Measurements from ENCODE around the gene SNTG2.
"Not testable (repeated sequence)": the region's sequence is repeated elsewhere in the genome, so short reads cannot be mapped to it uniquely, and the experiment has no call there.

Gene SNTG2

GRCh38 chr2:1208522-1208921, 257.9 kb downstream of the SNTG2 start:
- DNase-seq = no peak

DNA sequence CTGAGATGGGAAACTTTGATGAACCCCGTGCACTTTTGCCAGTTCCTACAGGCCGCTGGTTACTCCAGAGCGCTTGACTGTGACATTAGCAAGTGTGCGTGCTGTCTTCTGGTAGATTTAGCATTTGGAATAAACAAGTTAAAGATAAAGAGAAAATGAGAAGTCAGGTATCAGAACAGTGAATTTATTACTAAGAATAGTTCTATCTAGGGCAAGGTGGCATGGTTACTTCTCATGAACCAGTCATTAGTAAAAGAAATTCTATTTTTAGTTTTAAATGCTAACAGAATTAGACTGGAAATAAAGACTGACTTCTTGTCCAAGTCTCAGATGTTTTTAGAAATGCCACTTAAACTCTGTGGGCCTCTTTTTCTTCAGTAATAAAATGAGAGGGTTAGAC, 258.6 kb downstream of the SNTG2 start:
- no peak for DNase-seq

DNA sequence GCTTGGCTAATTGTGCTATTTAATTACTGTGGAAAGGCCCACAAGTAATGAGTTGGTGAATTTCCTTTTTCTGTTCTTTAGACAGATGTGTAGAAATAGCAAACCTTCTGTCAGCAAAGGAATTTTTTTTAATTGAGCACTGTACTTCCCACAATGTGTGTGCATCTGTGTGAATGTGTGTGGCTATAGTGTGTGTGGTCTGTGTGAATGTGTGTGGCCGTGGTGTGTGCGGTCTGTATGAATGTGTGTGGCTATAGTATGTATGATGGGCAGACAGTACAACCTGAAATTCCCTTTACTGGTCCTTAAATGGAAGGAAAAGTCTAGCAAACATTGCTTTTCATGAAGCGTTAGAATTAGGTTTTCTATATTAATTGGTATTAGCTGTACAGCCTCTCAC, 259.1 kb downstream of the SNTG2 start:
- DNase-seq = no peak

- no peak for DNase-seq
These were observed 259.7 kb downstream of the SNTG2 start for GRCh38 chr2:1210352-1210751.

- peak; percentile 47 for DNase-seq
These were observed 269.4 kb downstream of the SNTG2 start for GRCh38 chr2:1219901-1220573.

GRCh38 chr2:1222056-1222455, 271.4 kb downstream of the SNTG2 start:
- DNase-seq = no peak

- no peak for DNase-seq
These were observed 273.1 kb downstream of the SNTG2 start for GRCh38 chr2:1223791-1224190.

DNA sequence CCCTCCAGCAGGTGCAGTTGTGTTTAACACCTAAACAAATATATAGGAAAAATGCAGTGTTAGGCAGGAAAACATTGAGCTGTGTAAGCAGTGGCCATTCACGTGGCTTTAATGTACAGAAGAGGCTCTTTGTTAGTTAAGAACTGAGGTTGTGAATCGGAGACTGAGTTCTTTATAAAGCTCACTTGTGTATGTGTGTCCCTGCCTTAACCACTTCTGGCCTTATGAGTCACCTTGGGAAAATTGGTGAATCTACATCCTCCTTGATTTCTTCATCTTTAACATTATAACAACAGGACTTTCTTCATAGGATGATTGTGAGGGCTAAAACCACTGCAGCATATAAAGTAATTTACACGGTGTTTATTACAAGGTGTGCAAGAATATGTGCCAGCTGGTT, 274.3 kb downstream of the SNTG2 start:
- DNase-seq = no peak

DNA sequence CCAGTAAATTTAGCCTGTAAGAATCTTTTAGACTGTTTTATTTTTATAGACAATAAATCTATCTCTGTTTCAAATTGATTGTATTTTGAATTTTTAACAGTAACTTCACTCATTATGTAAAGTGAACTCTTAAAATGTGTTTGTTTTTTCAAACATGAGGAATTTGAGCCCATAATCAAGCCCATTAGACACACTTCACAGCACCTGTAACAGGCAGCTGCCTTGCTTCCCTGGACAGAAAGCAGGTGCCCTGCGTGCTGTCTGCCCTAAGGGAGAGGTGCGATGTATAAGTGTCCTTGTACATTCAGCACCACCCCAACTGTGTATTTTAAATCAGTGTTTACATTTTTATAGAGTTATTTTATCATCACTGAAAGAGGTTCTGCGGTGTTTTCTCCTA, 276.1 kb downstream of the SNTG2 start:
- no peak for DNase-seq

DNA sequence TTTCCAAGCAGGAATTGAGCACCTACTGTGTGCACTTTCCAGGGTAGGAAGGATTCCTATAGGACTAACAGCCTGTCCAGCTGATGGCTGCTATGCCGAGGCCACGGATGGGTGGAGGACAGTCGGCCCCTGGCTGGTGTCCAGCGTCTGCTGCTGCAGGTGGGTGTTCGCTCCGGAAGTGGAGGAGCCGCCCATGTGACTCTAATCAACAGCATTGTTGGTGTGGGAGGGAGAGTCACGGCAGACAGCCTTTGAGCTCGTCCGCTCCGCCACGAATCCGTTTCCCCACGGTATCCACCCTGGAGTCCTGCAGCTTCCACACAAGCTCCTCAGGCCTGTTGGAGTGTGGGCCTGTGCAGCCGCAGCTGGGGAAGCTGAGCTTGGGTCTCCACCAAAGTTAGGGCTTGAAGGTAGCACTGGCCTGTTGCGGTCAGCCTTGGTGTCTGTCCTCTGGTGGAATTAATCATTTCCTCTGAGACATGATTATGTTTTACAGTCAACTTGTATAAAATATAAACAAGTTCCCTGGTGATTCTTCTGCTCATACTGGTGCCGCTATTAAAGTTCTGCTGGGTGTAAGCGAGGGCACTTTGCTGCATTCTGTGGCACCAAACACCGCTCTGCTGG, 276.7 kb downstream of the SNTG2 start:
- no peak for DNase-seq

DNA sequence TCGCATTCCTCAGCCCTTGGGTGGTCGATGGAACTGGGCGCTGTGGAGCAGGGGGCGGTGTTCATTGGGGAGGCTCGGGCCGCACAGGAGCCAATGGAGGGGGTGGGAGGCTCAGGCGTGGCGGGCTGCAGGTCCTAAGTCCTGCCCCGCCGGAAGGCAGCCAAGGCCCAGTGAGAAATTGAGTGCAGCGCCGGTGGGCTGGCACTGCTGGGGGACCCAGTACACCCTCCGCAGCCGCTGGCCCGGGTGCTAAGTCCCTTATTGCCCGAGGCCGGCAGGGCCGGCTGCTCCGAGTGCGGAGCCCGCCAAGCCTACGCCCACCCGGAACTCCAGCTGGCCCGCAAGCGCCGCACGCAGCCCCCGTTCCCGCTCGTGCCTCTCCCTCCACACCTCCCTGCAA, 278.9 kb downstream of the SNTG2 start:
- DNase-seq = not testable (repeated sequence)

DNA sequence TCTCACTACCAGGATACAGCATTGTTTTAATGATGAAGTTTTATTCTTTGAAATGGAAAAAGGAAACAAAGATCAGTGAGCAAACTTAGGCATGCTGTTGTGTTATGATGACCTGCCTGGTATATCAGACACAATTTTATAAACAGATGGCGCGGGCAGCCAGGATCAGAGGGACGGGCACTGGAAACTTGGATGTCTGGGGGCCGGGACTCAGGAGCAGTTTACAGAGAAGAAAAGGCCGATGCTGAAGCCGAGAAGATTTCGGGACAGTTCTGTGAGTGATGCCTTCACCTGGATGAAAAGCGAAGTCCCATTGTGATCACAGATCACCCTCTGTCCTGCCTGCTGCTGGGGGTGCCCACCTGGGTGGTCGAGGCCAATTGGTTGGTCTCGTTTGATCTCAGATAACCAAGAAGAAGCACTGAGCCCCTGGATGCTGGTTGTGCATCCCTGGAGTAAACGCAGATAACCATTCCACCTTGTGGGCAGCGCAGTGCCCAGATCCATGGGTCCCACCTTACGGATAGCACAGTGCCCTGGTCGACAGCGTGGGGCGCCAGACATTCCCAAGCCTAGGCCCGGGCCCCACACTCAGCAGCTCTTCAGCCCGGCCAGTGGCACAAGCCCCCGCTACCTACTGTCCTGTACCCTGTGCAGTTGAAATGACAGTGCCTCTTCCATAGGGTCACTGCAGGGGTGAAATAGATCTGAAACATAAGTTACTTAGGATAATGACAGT, 279.7 kb downstream of the SNTG2 start:
- no peak for DNase-seq

- DNase-seq = no peak
These were observed 280.9 kb downstream of the SNTG2 start for GRCh38 chr2:1231466-1232063.

DNA sequence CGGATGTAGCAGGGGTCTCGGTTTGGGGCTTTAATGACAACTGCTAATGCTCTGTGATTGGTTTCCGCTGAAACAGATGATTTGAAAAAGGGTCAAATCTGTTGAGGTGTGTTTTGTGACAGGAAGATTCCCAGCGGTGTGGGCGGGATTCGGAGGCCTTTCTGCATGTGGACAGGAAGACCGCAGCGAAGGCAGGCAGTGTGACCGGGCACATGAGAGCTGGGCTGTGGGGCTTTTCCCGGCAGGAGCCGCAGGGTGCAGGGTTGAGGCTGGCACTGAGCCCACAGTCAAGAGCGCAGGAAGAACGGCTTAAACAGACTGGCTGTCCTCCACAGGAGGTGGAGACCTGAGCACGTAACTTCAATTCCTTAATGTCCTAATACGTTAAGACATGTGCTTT, 282.6 kb downstream of the SNTG2 start:
- no peak for DNase-seq

DNA sequence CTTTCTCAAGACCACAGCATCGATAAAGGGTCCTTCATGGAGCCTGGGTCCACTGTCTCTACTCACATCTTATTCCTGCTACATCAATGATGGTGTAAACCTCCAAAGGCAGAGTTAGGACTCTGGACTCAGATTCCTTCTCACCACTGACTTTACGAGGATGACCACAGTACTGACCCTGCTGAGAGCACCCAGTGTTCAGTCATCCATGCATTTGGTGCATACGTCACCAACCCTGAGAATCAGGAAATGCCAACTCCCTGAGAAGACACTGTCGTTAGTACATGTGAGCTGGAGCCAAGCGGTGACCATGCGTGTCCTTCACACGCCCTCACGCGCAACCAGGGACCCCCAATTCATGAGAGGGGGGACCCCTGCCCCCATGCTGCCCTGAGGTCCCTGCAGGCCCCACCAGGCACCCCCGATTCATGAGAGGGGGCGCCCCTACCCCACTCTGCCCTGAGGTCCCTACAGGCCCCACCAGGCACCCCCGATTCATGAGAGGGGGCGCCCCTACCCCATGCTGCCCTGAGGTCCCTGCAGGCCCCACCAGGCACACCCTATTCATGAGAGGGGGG, 284.2 kb downstream of the SNTG2 start:
- peak; percentile 3 for DNase-seq

GRCh38 chr2:1235806-1236205, 285.2 kb downstream of the SNTG2 start:
- DNase-seq = no peak

GRCh38 chr2:1236606-1237005, 286.0 kb downstream of the SNTG2 start:
- DNase-seq = no peak

DNA sequence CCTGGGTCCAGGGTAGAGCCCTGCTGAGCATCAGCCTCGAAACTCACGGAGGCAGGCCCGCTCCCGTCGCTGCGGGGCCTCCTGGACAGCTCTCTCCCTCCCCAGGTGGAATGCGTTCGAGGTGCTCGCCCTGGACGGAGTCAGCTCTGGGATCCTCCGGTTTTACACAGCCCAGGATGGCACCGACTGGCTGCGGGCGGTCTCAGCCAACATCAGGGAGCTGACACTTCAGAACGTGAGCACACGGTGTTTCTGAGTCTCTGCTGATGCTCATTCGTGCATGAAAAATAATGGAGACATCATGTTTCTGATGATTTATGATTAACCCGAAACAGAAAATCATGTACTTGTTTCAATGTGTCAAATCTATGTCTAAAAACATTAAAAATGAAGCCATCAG, 287.1 kb downstream of the SNTG2 start:
- no peak for DNase-seq

DNA sequence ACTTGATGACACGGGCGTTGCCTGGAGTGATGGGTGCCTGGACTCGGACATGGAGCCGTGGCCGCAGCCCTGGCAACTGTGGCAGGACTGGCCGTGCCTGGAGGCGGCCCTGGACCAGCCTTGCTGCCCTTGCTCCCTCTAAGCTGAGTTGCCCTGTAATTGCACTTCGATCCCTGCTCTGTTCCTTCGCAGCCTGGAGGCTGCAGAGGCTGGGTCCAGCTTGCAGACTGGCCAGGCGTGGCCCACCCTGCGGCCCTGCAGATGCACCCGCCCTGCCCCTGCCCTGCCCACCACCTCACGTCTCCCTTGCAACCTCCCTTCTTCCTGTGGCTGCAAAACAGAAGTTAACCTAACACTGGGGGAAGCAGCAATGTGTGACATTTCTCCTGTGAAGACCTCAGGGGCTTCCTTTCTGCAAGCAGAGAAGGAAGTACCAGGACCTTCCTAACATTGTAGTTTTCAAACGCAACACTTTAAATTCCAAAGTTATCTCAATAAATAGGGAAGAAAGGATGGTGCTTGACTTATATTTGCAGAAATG, 288.0 kb downstream of the SNTG2 start:
- DNase-seq = no peak

- no peak for DNase-seq
These were observed 294.5 kb downstream of the SNTG2 start for GRCh38 chr2:1245193-1245592.

- no peak for DNase-seq
These were observed 295.6 kb downstream of the SNTG2 start for GRCh38 chr2:1246239-1246638.

- DNase-seq = no peak
These were observed 296.3 kb downstream of the SNTG2 start for GRCh38 chr2:1246991-1247390.

DNA sequence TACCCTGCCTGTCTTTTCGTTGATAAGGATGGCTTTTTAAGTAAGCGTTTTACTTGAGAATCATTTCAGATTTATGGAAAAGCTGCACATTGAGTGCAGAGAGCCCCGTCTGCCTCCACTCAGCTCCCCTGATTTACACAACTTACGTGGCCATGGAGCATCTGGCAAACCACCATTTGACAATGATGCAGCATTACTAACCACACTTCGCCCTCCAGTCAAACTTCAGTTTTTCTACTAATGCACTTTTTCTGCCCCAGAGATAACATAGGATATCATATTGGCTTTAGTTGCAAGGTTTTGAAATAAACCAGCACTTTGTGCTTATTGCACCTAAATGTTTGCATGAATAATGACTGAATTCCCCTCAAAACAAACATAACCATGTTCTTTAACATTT, 297.5 kb downstream of the SNTG2 start:
- no peak for DNase-seq
